MG63 (cell line): Measurements from ENCODE around the gene ANAPC7. TPM values are rescaled to one million over a fixed set of nuclear protein-coding genes. Genes with fewer than 3 reads are reported as not detected.
"Not testable (repeated sequence)": the region's sequence is repeated elsewhere in the genome, so short reads cannot be mapped to it uniquely, and the experiment has no call there.

Experiments
- DNase-seq: peaks from one replicate; pipeline ENCODE4 v3.0.0-alpha.2; 2020
- H3K27me3 ChIP-seq: fragments of 250-450 bp; sonication (Bioruptor Pico); 2 replicates; pipeline ENCODE4 v1.5.1; 2020; ENCODE audit warnings: mild to moderate bottlenecking, moderate library complexity
- H3K36me3 ChIP-seq: fragments of 250-450 bp; sonication (Bioruptor Pico); 2 replicates; pipeline ENCODE4 v1.5.1; 2020; ENCODE audit warnings: mild to moderate bottlenecking, moderate library complexity
- H3K4me3 ChIP-seq: fragments of 250-450 bp; sonication (Bioruptor Pico); 2 replicates; pipeline ENCODE4 v1.5.1; 2020; ENCODE audit warnings: mild to moderate bottlenecking, moderate library complexity
- H3K9me3 ChIP-seq: fragments of 250-450 bp; sonication (Bioruptor Pico); 2 replicates; pipeline ENCODE4 v1.5.1; 2020; ENCODE audit warnings: mild to moderate bottlenecking, moderate library complexity
- total RNA-seq: library from RNA; depleted of rRNA; stranded (reverse); fragments of >200 nt; shearing (Covaris generic); gene quantifications from 2 replicates; pipeline ENCODE4 v1.2.3, GENCODE V29; 2014; ENCODE audit warnings: low replicate concordance; rRNA removed

Gene ANAPC7
- total RNA-seq, 1 experiment from 2014 or later, result 51.5 TPM

DNA sequence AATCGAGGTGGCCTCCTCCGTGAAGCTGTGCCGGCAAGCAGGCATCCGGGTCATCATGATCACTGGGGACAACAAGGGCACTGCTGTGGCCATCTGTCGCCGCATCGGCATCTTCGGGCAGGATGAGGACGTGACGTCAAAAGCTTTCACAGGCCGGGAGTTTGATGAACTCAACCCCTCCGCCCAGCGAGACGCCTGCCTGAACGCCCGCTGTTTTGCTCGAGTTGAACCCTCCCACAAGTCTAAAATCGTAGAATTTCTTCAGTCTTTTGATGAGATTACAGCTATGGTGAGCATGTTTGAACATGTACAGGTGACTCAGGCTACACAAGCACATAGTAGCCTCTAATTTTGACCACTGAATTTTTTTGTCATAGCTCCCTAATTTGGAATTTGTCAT is 62.8 kb downstream of the ANAPC7 start:
- Histone ChIP-seq H3K27me3 (no peaks in the 10 kb centered on the region), H3K4me3 (no peak overlapping the region), H3K9me3 (no peaks in the 10 kb centered on the region), H3K36me3 (peaks cover 100% of the 10 kb centered on the region)
- no peak for DNase-seq

DNA sequence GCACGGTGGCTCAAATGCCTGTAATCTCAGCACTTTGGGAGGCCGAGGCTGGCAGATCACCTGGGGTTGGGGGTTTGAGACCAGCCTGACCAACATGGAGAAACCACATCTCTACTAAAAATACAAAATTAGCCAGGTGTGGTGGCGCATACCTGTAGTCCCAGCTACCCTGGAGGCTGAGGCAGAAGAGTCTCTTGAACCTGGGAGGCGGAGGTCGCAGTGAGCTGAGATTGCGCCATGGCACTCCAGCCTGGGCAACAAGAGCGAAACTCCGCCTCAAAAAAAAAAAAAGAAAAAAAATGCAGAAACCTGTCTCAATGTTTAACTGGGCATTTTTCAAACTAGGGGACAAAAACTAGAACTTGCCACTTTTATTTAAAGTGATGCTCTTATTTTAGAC is 63.2 kb downstream of the ANAPC7 start:
- not testable (repeated sequence) for H3K27me3 ChIP-seq, H3K9me3 ChIP-seq, H3K4me3 ChIP-seq, DNase-seq
- H3K36me3 ChIP-seq, result peaks cover 100% of the 10 kb centered on the region

DNA sequence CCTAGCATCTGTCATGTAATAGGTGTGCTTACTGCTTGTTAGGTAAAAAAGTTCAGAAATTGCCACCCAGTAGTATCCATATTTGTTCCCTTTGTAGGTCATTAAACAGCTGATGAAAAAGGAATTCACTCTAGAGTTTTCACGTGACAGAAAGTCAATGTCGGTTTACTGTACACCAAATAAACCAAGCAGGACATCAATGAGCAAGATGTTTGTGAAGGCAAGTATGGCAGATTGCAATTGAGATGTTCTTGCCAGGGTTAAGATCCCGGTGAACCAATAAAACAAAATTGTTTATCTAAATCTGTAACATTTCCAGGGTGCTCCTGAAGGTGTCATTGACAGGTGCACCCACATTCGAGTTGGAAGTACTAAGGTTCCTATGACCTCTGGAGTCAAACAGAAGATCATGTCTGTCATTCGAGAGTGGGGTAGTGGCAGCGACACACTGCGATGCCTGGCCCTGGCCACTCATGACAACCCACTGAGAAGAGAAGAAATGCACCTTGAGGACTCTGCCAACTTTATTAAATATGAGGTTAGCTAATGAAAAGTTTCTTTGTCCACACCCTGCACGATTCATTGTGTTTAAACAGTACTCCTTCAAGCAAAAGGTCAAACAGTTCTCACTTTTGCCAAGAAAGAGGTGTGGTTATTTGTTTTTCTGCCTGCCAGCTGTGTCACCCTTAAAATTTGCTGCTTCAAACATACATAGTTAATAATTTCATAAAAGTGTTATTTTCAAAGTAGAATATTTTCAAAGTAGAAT is 64.1 kb downstream of the ANAPC7 start:
- H3K36me3 ChIP-seq, result peaks cover 100% of the 10 kb centered on the region
- no peaks in the 10 kb centered on the region for H3K9me3 ChIP-seq
- H3K27me3 ChIP-seq, result no peaks in the 10 kb centered on the region
- no peak overlapping the region for H3K4me3 ChIP-seq
- DNase-seq, result no peak

DNA sequence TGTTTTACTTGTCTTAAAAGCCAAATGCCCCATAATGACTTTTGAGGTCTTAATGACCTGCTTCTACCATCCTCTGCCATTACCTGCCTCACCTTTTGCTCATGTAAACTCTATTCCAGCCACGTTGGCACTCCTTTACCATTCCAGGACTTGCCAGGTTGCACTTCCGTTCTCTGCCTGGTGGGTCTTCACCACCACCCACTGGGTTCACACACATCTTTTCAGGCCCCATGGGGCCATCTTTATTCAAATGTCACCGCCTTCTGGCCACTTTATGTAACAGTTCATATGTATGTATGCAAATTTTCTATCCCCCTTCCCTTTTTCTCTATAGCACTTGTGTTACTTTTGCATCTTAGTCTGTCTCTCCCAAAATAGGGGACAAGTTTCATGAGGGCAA is 64.8 kb downstream of the ANAPC7 start:
- Histone ChIP-seq H3K4me3 (no peak overlapping the region), H3K9me3 (no peaks in the 10 kb centered on the region), H3K36me3 (peaks cover 100% of the 10 kb centered on the region), H3K27me3 (no peaks in the 10 kb centered on the region)
- no peak for DNase-seq

DNA sequence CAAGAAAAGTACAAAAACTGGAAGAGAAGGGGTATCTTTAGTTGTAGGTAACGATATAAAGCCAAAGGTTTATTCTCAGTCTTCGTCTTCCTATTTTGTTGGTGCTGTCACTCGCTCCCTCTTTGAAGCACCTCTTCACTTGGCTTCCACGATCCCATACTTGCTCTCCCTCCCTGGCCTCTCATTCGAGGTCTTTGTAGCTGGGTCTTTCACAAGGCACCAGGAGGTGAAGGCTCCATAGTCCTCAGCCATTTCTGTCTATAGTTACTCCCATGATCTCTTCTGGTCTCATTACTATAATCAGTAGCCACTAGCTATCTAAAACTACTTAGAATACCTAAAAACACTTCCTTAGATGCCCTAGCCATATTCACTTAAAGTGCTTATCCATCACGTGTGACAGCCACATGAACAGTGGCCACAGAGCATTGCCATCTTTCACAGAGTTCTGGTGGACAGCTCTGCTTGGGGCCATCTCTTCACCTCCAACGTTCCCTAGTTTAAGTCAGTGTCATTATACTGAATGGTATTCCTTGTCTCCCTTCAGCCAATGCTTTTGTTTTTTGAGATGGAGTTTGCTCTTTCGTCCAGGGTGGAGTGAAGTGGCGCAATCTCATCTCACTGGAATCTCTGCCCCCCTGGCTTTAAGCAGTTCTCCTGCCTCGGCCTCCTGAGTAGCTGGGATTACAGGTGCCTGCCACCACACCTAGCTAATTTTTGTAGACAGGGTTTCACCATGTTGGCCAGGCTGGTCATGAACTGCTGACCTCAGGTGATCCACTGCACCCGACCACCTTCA is 65.4 kb downstream of the ANAPC7 start:
- Histone ChIP-seq H3K4me3 (no peak overlapping the region), H3K36me3 (peaks cover 100% of the 10 kb centered on the region), H3K27me3 (no peaks in the 10 kb centered on the region), H3K9me3 (no peaks in the 10 kb centered on the region)
- no peak for DNase-seq

DNA sequence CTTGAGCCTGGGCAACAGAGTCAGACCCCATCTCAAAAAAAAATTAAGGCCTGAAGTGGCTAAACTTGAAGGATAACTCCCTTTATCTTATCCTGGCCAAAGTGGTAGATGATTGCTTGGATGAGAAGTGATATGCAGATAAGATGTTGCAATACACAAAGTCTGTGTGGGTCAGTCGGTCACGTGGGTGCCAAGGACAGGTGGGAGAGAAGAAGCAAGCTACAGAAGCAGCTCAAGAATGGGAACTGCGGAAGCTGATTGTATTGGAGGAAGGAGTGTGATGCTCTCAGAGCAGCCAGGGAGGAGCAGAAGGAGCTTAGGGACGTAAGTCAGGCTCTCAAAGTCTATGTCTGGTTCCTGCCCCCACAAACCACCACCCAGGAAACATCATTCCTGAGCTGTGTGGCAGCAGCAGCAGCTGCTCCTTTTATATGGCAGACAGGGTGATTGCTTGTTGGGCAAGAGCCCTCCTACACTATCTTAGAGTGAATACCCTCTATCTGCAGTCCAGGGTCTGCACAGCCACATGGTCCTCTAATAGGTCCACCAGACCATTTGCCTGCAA is 67.9 kb downstream of the ANAPC7 start:
- Histone ChIP-seq H3K27me3 (no peaks in the 10 kb centered on the region), H3K4me3 (no peak overlapping the region), H3K36me3 (peaks cover 96% of the 10 kb centered on the region), H3K9me3 (no peaks in the 10 kb centered on the region)
- DNase-seq, result no peak

DNA sequence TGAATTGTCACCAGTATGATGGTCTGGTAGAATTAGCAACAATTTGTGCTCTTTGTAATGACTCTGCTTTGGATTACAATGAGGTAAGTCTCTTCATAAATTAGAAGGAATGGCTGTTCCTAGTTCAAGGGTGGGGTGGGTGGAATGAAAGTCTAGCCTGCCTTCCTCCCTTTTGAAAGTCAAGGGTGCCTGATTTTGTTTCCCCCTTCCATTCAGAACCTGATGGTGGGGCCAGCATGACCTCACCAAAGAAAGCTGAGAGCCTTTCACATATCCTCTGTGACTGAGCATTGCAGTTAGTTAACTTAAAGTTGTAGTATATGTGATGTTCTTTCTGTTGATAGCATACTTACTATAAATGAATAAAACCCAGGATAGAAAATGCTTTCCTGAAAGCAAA is 70.3 kb downstream of the ANAPC7 start:
- no peak for DNase-seq
- Histone ChIP-seq H3K36me3 (peaks cover 95% of the 10 kb centered on the region), H3K9me3 (no peaks in the 10 kb centered on the region), H3K4me3 (no peak overlapping the region), H3K27me3 (no peaks in the 10 kb centered on the region)

DNA sequence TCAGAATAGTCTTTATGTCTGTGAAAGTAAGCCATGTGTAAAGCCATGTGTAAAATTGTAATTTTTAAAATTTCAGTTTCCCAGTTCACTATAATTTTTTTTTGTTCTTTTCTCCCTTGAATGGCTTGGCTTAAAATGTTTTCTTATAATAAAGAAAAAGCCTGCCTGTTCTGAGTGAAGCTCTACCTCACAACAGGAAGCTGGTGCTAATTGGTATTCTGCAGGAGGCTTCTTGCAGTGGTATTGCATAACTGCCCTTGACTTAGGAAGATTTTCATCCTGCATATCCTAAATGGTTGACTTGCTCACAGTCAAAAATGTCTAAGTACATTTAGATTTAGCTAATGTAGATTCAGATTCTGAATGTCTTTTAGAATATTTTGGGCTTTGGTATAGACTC is 73.0 kb downstream of the ANAPC7 start:
- Histone ChIP-seq H3K9me3 (no peaks in the 10 kb centered on the region), H3K4me3 (no peak overlapping the region), H3K36me3 (peaks cover 94% of the 10 kb centered on the region), H3K27me3 (no peaks in the 10 kb centered on the region)
- DNase-seq, result no peak

DNA sequence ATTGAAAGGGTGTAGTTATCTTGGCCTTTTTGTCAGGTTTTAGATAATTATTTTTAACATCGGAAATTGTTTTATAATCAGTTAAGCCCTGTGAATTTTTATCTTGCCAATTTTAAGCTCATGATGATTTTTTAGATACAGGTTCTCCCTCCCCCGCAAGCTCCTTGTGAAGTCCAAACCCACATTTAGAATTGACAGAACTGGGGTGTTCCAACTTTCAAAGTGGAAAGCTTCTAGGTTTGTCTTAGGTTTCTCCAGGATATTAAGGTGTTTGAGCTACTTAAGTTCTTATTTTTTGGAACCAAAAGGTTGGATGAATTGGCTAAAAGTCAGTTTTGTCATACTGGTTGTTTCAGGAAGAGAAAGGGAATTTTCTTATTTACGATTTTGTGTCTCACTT is 73.4 kb downstream of the ANAPC7 start:
- H3K9me3 ChIP-seq, result no peaks in the 10 kb centered on the region
- no peak for DNase-seq
- H3K4me3 ChIP-seq, result no peak overlapping the region
- H3K36me3 ChIP-seq, result peaks cover 94% of the 10 kb centered on the region
- H3K27me3 ChIP-seq, result no peaks in the 10 kb centered on the region

DNA sequence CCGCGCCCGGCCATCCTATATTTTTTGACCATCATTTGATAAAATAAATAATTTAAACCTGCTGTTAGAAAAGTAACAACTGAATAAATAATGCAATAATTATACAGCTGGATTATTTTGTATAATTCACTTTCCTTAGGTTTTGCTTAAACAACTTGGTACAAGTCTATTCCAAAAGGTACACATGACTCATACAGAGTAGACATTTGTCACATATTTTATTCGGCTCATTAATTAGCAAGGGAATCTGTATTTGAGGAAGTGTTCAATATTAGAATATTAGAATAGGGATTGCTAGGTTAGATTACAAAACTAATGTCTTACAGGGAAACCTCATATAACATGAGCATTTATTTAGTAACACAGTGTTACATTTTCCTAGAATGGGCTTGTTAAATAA is 73.8 kb downstream of the ANAPC7 start:
- Histone ChIP-seq H3K27me3 (no peaks in the 10 kb centered on the region), H3K4me3 (no peak overlapping the region), H3K9me3 (no peaks in the 10 kb centered on the region), H3K36me3 (peaks cover 94% of the 10 kb centered on the region)
- DNase-seq, result no peak

Other genes with a start within 250 kb of the ANAPC7 start
- 13.3 and 20.4 TPM in 2 replicates for gene ATP2A2, start 122.5 kb downstream of the ANAPC7 start, total RNA-seq
- gene ARPC3, start 46.6 kb upstream of the ANAPC7 start, total RNA-seq, result 397 and 586 TPM in 2 replicates
- 17.5 and 38.0 TPM in 2 replicates for gene GPN3, start 64.5 kb upstream of the ANAPC7 start, total RNA-seq
- 24.7 and 43.7 TPM in 2 replicates for gene FAM216A, start 65.1 kb upstream of the ANAPC7 start, total RNA-seq
- gene VPS29, start 98.4 kb upstream of the ANAPC7 start, total RNA-seq, result 33.5 and 59.1 TPM in 2 replicates
- gene RAD9B, start 98.6 kb upstream of the ANAPC7 start, total RNA-seq, result 0.25 and 2.0 TPM in 2 replicates
- gene PPTC7, start 179.6 kb upstream of the ANAPC7 start, total RNA-seq, result 4.4 and 11.0 TPM in 2 replicates
- 19.6 and 47.5 TPM in 2 replicates for gene TCTN1, start 210.4 kb upstream of the ANAPC7 start, total RNA-seq